Measurements from ENCODE around the gene DPY19L1. TPM values are rescaled to one million over a fixed set of nuclear protein-coding genes. Genes with fewer than 3 reads are reported as not detected.
"Not testable (repeated sequence)": the region's sequence is repeated elsewhere in the genome, so short reads cannot be mapped to it uniquely, and the experiment has no call there.

Gene DPY19L1
- total RNA-seq, 1 donor = 27.1 TPM

DNA sequence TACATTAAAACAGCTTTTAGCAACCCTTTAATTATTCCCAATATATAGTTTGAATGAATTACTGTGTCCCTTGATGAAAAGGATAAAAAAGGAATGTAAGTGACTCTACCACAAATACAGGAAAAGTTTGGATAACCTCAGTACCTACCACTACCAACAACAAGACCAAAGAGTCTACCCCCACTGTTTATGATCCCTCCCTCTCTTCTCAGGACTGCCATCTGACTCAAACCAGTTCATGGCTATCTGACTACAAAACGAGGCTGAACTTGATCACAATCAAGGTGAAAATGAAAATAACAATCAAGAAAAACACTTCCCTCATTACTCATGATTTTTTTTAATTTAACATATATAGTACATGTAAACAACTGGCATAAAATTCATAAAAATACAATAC, 108.7 kb downstream of the DPY19L1 start:
- Histone ChIP-seq H3K4me3 (ENCODE audit: insufficient read depth, low read length) (no peak overlapping the region), H3K27ac (ENCODE audit: low read depth, low read length) (no peak overlapping the region), H2AFZ (ENCODE audit: low read length) (no peak overlapping the region), H3K27me3 (ENCODE audit: insufficient read depth, low read length) (no peaks in the 10 kb centered on the region), H3K4me2 (ENCODE audit: insufficient read depth, low read length) (no peak overlapping the region), H3K9me3 (ENCODE audit: low read depth, low read length) (no peaks in the 10 kb centered on the region), H3K79me2 (ENCODE audit: insufficient read depth, low read length) (no peaks in the 10 kb centered on the region), H3K36me3 (ENCODE audit: insufficient read depth, low read length) (no peaks in the 10 kb centered on the region), H3K4me1 (ENCODE audit: insufficient read depth, low read length) (no peaks in the 10 kb centered on the region), H4K20me1 (ENCODE audit: insufficient read depth, low read length) (no peaks in the 10 kb centered on the region)
- TF ChIP-seq, protein P1, sequence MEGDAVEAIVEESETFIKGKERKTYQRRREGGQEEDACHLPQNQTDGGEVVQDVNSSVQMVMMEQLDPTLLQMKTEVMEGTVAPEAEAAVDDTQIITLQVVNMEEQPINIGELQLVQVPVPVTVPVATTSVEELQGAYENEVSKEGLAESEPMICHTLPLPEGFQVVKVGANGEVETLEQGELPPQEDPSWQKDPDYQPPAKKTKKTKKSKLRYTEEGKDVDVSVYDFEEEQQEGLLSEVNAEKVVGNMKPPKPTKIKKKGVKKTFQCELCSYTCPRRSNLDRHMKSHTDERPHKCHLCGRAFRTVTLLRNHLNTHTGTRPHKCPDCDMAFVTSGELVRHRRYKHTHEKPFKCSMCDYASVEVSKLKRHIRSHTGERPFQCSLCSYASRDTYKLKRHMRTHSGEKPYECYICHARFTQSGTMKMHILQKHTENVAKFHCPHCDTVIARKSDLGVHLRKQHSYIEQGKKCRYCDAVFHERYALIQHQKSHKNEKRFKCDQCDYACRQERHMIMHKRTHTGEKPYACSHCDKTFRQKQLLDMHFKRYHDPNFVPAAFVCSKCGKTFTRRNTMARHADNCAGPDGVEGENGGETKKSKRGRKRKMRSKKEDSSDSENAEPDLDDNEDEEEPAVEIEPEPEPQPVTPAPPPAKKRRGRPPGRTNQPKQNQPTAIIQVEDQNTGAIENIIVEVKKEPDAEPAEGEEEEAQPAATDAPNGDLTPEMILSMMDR (IDR thresholded peaks at IDR 0.05; ENCODE audit: extremely low read depth, low read depth, low read length) = no peak
- no peak for DNase-seq (ENCODE audit: insufficient read length, low spot score, missing footprints)

DNA sequence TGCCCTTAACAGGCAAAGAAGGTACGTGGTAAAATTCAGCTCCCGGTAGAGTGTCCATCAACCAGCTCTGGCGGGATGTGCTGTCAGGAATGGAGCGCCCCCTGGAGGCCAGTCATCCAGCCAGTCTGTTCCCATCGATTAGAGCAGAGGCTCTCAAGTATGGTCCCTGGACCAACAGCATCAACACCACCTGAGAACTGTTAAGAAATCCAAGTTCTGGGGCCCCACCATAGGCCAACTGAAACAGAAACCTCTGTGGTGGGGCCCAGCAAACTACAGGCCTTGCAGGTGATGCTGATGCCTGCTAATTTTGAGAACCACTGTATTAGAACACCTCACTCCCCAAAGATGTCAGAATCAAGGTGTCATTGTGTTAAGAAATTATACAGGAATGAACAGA, 109.2 kb downstream of the DPY19L1 start:
- Histone ChIP-seq H2AFZ (ENCODE audit: low read length) (no peak overlapping the region), H3K4me3 (ENCODE audit: insufficient read depth, low read length) (no peak overlapping the region), H3K4me2 (ENCODE audit: insufficient read depth, low read length) (no peak overlapping the region), H3K4me1 (ENCODE audit: insufficient read depth, low read length) (no peaks in the 10 kb centered on the region), H3K27me3 (ENCODE audit: insufficient read depth, low read length) (no peaks in the 10 kb centered on the region), H4K20me1 (ENCODE audit: insufficient read depth, low read length) (no peaks in the 10 kb centered on the region), H3K27ac (ENCODE audit: low read depth, low read length) (no peak overlapping the region), H3K36me3 (ENCODE audit: insufficient read depth, low read length) (no peaks in the 10 kb centered on the region), H3K9me3 (ENCODE audit: low read depth, low read length) (no peaks in the 10 kb centered on the region), H3K79me2 (ENCODE audit: insufficient read depth, low read length) (no peaks in the 10 kb centered on the region)
- DNase-seq (ENCODE audit: insufficient read length, low spot score, missing footprints) = no peak
- TF ChIP-seq, protein P1 (IDR thresholded peaks at IDR 0.05; ENCODE audit: extremely low read depth, low read depth, low read length) = peak; percentile 53

DNA sequence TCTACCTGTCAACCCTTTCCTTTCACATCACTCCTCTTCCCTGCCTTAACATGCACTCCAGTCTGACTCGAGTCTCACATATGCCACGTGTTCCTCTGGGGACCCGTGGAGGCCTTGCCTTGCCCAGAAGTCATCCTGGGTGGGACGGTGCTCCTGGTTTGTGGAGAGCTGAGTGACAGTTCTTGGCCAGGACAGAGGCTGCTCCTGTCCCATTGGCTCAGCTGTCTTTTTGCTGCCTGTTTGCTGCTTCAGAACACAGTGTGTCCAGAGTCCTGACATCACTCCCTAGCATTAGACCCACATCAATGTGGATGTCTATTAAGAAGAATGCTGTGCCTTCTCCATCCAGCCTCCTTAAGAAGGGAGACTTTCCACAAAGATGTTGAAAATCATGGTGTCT, 116.8 kb downstream of the DPY19L1 start:
- H3K9me3 ChIP-seq (ENCODE audit: low read depth, low read length); H4K20me1 ChIP-seq (ENCODE audit: insufficient read depth, low read length): not testable (repeated sequence)

DNA sequence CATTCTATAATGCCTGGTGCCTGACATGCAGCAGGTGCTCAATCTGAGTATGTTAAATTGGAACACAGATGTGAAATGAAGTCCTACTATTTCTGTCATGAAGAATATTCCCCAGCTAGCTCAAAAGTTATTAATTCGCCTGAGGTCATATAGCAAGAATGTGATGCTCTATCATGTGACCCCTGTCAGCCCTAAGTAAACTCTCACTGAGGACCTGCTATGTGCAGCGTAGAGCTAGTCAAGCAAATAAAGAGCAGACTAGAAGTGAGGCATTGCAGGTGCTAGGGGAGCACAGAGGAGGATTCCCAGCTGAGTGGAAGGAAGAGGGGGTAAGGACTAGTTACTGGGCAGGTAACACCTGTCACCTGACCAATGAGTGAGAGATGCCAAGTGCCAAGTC, 118.2 kb downstream of the DPY19L1 start:
- not testable (repeated sequence) for H3K4me1 ChIP-seq (ENCODE audit: insufficient read depth, low read length); H4K20me1 ChIP-seq (ENCODE audit: insufficient read depth, low read length); H3K4me2 ChIP-seq (ENCODE audit: insufficient read depth, low read length); H3K9me3 ChIP-seq (ENCODE audit: low read depth, low read length); DNase-seq (ENCODE audit: insufficient read length, low spot score, missing footprints); H3K79me2 ChIP-seq (ENCODE audit: insufficient read depth, low read length); H3K36me3 ChIP-seq (ENCODE audit: insufficient read depth, low read length); H3K27ac ChIP-seq (ENCODE audit: low read depth, low read length); H3K27me3 ChIP-seq (ENCODE audit: insufficient read depth, low read length); H2AFZ ChIP-seq (ENCODE audit: low read length); H3K4me3 ChIP-seq (ENCODE audit: insufficient read depth, low read length)

More for the DNA sequence above, 116.8 kb downstream of the DPY19L1 start:
- H3K79me2 ChIP-seq (ENCODE audit: insufficient read depth, low read length); H3K27me3 ChIP-seq (ENCODE audit: insufficient read depth, low read length); H3K4me3 ChIP-seq (ENCODE audit: insufficient read depth, low read length); H3K4me1 ChIP-seq (ENCODE audit: insufficient read depth, low read length); H3K27ac ChIP-seq (ENCODE audit: low read depth, low read length); H3K4me2 ChIP-seq (ENCODE audit: insufficient read depth, low read length); H3K36me3 ChIP-seq (ENCODE audit: insufficient read depth, low read length); H2AFZ ChIP-seq (ENCODE audit: low read length); DNase-seq (ENCODE audit: insufficient read length, low spot score, missing footprints): not testable (repeated sequence)

DNA sequence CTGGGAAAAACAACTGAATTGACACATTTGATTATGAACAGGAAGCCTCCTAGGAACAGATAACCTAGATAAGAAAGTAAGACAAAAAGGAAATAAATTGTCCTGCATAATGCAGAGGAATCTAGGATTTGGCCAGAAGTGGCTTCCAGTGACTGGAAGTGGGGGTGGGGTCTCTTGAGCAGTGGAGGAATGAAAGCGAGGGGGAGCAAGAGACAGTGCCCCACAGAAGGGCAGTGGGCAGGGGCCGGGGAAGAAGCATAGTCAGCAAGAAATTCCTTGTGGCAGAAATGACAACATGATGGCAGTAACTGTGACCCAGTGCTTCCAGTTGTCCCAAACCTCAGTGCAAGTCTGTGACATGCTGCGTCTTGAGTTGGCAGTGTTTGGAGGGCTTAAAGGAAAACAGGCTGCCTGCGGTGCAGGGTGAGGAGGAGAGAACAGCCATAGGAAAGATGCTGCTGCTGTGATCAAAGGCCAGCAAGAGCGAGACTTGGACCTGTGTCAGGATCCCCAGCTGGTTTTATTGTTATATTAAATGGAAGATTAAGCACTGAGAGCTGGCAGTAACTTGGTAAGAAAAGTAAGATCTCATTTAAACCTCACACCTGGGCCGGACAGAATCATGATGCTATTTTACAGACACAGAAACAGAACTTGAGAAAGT, 119.0 kb downstream of the DPY19L1 start:
- not testable (repeated sequence) for H4K20me1 ChIP-seq (ENCODE audit: insufficient read depth, low read length); H3K4me3 ChIP-seq (ENCODE audit: insufficient read depth, low read length); H3K4me1 ChIP-seq (ENCODE audit: insufficient read depth, low read length); H3K9me3 ChIP-seq (ENCODE audit: low read depth, low read length); H3K27me3 ChIP-seq (ENCODE audit: insufficient read depth, low read length); H3K79me2 ChIP-seq (ENCODE audit: insufficient read depth, low read length); DNase-seq (ENCODE audit: insufficient read length, low spot score, missing footprints); H3K4me2 ChIP-seq (ENCODE audit: insufficient read depth, low read length); H2AFZ ChIP-seq (ENCODE audit: low read length); H3K27ac ChIP-seq (ENCODE audit: low read depth, low read length); H3K36me3 ChIP-seq (ENCODE audit: insufficient read depth, low read length)

DNA sequence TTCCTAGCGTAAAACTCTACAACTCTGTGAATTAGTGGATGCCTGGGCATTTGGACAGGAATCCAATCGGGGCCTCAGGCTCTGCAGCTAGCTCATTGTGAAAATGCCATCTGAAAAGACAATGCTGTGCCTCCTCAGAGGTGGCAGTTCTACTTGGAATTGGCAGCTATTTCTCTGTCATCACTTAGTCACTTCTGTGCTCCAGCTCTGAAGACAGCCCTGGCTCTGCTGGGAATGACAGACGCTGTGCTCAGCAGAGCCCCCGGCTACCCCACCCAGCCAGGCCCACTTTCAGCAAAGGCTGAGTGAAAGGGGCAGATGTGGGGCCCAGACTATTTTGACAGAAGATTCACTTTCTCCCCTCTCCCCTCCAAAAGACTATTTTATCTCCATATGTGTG, 119.8 kb downstream of the DPY19L1 start:
- not testable (repeated sequence) for H3K4me2 ChIP-seq (ENCODE audit: insufficient read depth, low read length); H3K79me2 ChIP-seq (ENCODE audit: insufficient read depth, low read length); H3K27ac ChIP-seq (ENCODE audit: low read depth, low read length); H3K4me3 ChIP-seq (ENCODE audit: insufficient read depth, low read length); H3K27me3 ChIP-seq (ENCODE audit: insufficient read depth, low read length); DNase-seq (ENCODE audit: insufficient read length, low spot score, missing footprints); H3K9me3 ChIP-seq (ENCODE audit: low read depth, low read length); H3K36me3 ChIP-seq (ENCODE audit: insufficient read depth, low read length); H2AFZ ChIP-seq (ENCODE audit: low read length); H3K4me1 ChIP-seq (ENCODE audit: insufficient read depth, low read length); H4K20me1 ChIP-seq (ENCODE audit: insufficient read depth, low read length)
